H1 (cell line): ENCODE data around the gene GSG1L. TPM values are rescaled to one million over a fixed set of nuclear protein-coding genes. Genes with fewer than 3 reads are reported as not detected.

Experiments used
- CTCF ChIA-PET: fragments of 300-600 bp; sonication (Branson Sonifier 250); formaldehyde crosslinking; loops from one replicate; lab custom pipeline; 2021; ENCODE audit not compliant: partially characterized antibody; lab: Charles Lee
- POLR2A ChIA-PET: fragments of 300-600 bp; sonication (Branson Sonifier 250); formaldehyde crosslinking; loops from one replicate; lab custom pipeline; 2021; ENCODE audit warnings: inconsistent platforms; ENCODE audit not compliant: partially characterized antibody; lab: Charles Lee
- DNase-seq, 2 experiments: peaks; one replicate each; pipeline versions ENCODE4 v3.0.0 to v3.0.0-alpha.2; 2010 to 2022; ENCODE audit warnings: low spot score in 2 of 2, low read depth in 1 of 2, mixed read lengths in 1 of 2
- FAIRE-seq: peaks from 2 replicates; lab custom pipeline; 2011; peaks lifted over from hg19 to GRCh38; lab: Jason Lieb, UNC
- H2AFZ ChIP-seq: 2 replicates; pipeline ENCODE4 v1.8.1; 2012; ENCODE audit warnings: low read length, inconsistent platforms
- H2AK5ac ChIP-seq: 2 replicates; pipeline ENCODE4 v1.6.1; 2013; ENCODE audit warnings: low read depth, low read length
- H2BK120ac ChIP-seq: replicated peaks from 2 replicates; pipeline ENCODE3; 2013; ENCODE audit warnings: low read depth, low read length, inconsistent platforms
- H2BK12ac ChIP-seq: 2 replicates; pipeline ENCODE4 v1.6.1; 2013; ENCODE audit warnings: low read depth, low read length
- H2BK15ac ChIP-seq: 2 replicates; pipeline ENCODE4 v1.6.1; 2013; ENCODE audit warnings: low read length
- H2BK20ac ChIP-seq: 2 replicates; pipeline ENCODE4 v1.6.1; 2013; ENCODE audit warnings: low read length
- H2BK5ac ChIP-seq: 2 replicates; pipeline ENCODE4 v1.6.1; 2013; ENCODE audit warnings: low read depth, low read length
- H3K14ac ChIP-seq: 2 replicates; pipeline ENCODE4 v1.6.1; 2013; ENCODE audit warnings: inconsistent platforms; ENCODE audit not compliant: insufficient read length
- H3K18ac ChIP-seq: 2 replicates; pipeline ENCODE4 v1.6.1; 2013; ENCODE audit warnings: low read length; ENCODE audit errors: extremely low read depth
- H3K23ac ChIP-seq: 2 replicates; pipeline ENCODE4 v1.6.1; 2013; ENCODE audit warnings: inconsistent platforms; ENCODE audit not compliant: insufficient read length
- H3K23me2 ChIP-seq: 2 replicates; pipeline ENCODE4 v1.6.1; 2013; ENCODE audit warnings: low read depth, low read length
- H3K27ac ChIP-seq: 2 replicates; pipeline ENCODE4 v1.6.1; 2011; ENCODE audit warnings: low read depth, low read length, inconsistent platforms
- H3K27me3 ChIP-seq, 4 experiments: replicated peaks in 1 of 4; 1 replicate in 1 of 4; 2 replicates in 3 of 4; pipeline versions ENCODE4 v1.6.1 to v1.8.1; 2011 to 2013; ENCODE audit warnings: low read length in 3 of 4, mild to moderate bottlenecking in 3 of 4, inconsistent platforms in 2 of 4, mixed read lengths in 2 of 4, moderate library complexity in 1 of 4; ENCODE audit not compliant: control insufficient read depth in 3 of 4, insufficient read depth in 3 of 4; ENCODE audit errors: extremely low read depth in 1 of 4
- H3K36me3 ChIP-seq, 4 experiments: 2 replicates each; pipeline versions ENCODE4 v1.6.1 to v1.8.1; 2011 to 2013; ENCODE audit warnings: mild to moderate bottlenecking in 4 of 4, low read length in 3 of 4, moderate library complexity in 2 of 4, control low read depth in 1 of 4, inconsistent platforms in 1 of 4; ENCODE audit not compliant: insufficient read depth in 4 of 4, control insufficient read depth in 2 of 4
- H3K4ac ChIP-seq: replicated peaks from 2 replicates; pipeline ENCODE3; 2013; ENCODE audit warnings: low read length, low read depth, mixed read lengths, inconsistent platforms; ENCODE audit not compliant: insufficient read length
- H3K4me1 ChIP-seq, 4 experiments: replicated peaks in 1 of 4; 1 replicate in 1 of 4; 2 replicates in 3 of 4; pipeline versions ENCODE4 v1.6.1 to v1.8.1; 2011 to 2013; ENCODE audit warnings: low read length in 3 of 4, inconsistent platforms in 2 of 4, mixed read lengths in 1 of 4; ENCODE audit not compliant: insufficient read depth in 4 of 4, control insufficient read depth in 3 of 4
- H3K4me2 ChIP-seq, 2 experiments: 2 replicates each; pipeline versions ENCODE4 v1.6.1 to v1.8.1; 2011 to 2013; ENCODE audit warnings: low read depth in 2 of 2, low read length in 2 of 2, control low read depth in 1 of 2, inconsistent platforms in 1 of 2, mild to moderate bottlenecking in 1 of 2; ENCODE audit not compliant: insufficient read depth in 1 of 2
- H3K4me3 ChIP-seq, 4 experiments: fragments of 200-600, 300-600 bp in 1 of 4; sonication (generic), shearing (Covaris generic), sonication (Bioruptor Twin) in 1 of 4; 2 replicates each; pipeline versions ENCODE4 v1.5.1 to v1.8.1; 2011 to 2016; ENCODE audit warnings: low read length in 4 of 4, low read depth in 3 of 4, control low read depth in 2 of 4, inconsistent platforms in 2 of 4, mild to moderate bottlenecking in 2 of 4, mixed read lengths in 1 of 4, moderate library complexity in 1 of 4; ENCODE audit not compliant: insufficient read depth in 2 of 4; ENCODE audit errors: extremely low read depth in 1 of 4
- H3K56ac ChIP-seq: replicated peaks from 2 replicates; pipeline ENCODE3; 2013; ENCODE audit warnings: low read depth, mild to moderate bottlenecking, mixed read lengths, low read length, inconsistent platforms; ENCODE audit not compliant: insufficient read length
- H3K79me1 ChIP-seq: 2 replicates; pipeline ENCODE4 v1.6.1; 2013; ENCODE audit warnings: low read depth, low read length, control low read depth
- H3K79me2 ChIP-seq, 2 experiments: 2 replicates each; pipeline versions ENCODE4 v1.6.1 to v1.8.1; 2012 to 2013; ENCODE audit warnings: low read length in 2 of 2, mild to moderate bottlenecking in 2 of 2, inconsistent platforms in 1 of 2; ENCODE audit not compliant: insufficient read depth in 2 of 2, control insufficient read depth in 1 of 2
- H3K9ac ChIP-seq, 4 experiments: replicated peaks in 1 of 4; 1 replicate in 1 of 4; 2 replicates in 3 of 4; pipeline versions ENCODE4 v1.6.1 to v1.8.1; 2011 to 2013; ENCODE audit warnings: low read depth in 3 of 4, low read length in 3 of 4, control low read depth in 2 of 4, mild to moderate bottlenecking in 2 of 4, moderate library complexity in 2 of 4, inconsistent platforms in 1 of 4; ENCODE audit errors: extremely low read depth in 1 of 4
- H3K9me3 ChIP-seq, 2 experiments: 2 replicates each; pipeline versions ENCODE4 v1.6.1 to v1.8.1; 2012 to 2013; ENCODE audit warnings: mild to moderate bottlenecking in 2 of 2, moderate library complexity in 2 of 2, control low read depth in 1 of 2, inconsistent platforms in 1 of 2, low read depth in 1 of 2, low read length in 1 of 2, mixed read lengths in 1 of 2; ENCODE audit not compliant: insufficient read depth in 2 of 2
- H4K20me1 ChIP-seq, 2 experiments: replicated peaks in 1 of 2; 2 replicates each; pipeline versions ENCODE3 to v1.8.1; 2011 to 2013; ENCODE audit warnings: inconsistent platforms in 2 of 2, low read length in 2 of 2, mild to moderate bottlenecking in 1 of 2; ENCODE audit not compliant: insufficient read depth in 2 of 2, control insufficient read depth in 1 of 2
- H4K5ac ChIP-seq: 2 replicates; pipeline ENCODE4 v1.6.1; 2013; ENCODE audit warnings: low read length, low read depth, mixed read lengths, inconsistent platforms; ENCODE audit not compliant: insufficient read length
- H4K8ac ChIP-seq: 2 replicates; pipeline ENCODE4 v1.8.0; 2013; ENCODE audit warnings: mild to moderate bottlenecking, moderate library complexity, low read length, inconsistent platforms; ENCODE audit not compliant: insufficient read depth; ENCODE audit errors: extremely low read depth
- H4K91ac ChIP-seq: replicated peaks from 2 replicates; pipeline ENCODE3; 2013; ENCODE audit warnings: low read length, mixed read lengths, inconsistent platforms; ENCODE audit not compliant: insufficient read length
- BACH1 ChIP-seq: IDR thresholded peaks from 2 replicates; pipeline ENCODE4 v1.6.1; 2012; ENCODE audit warnings: low read length, improper control_type of control experiment
- FOSL1 ChIP-seq: IDR thresholded peaks from 2 replicates; pipeline ENCODE4 v1.6.1; 2011; ENCODE audit warnings: mild to moderate bottlenecking, low read depth, low read length, moderate library complexity; ENCODE audit not compliant: insufficient read depth
- HDAC2 ChIP-seq, 2 experiments: fragments of 300-600 bp in 1 of 2; sonication (generic) in 1 of 2; IDR thresholded peaks; 2 replicates each; pipeline ENCODE4 v1.6.1; 2011 to 2012; ENCODE audit warnings: low read depth in 2 of 2, low read length in 2 of 2, mild to moderate bottlenecking in 2 of 2, moderate library complexity in 2 of 2, borderline replicate concordance in 1 of 2, inconsistent platforms in 1 of 2
- HDAC6 ChIP-seq: IDR thresholded peaks from one replicate; pipeline ENCODE4 v1.7.1; 2012; ENCODE audit warnings: low read depth, mild to moderate bottlenecking, inconsistent platforms, low read length, moderate library complexity
- POU5F1 ChIP-seq: IDR thresholded peaks from 2 replicates; pipeline ENCODE4 v1.6.1; 2011; ENCODE audit warnings: low read depth, mild to moderate bottlenecking, low read length, moderate library complexity
- RNF2 ChIP-seq: fragments of 200-900, 300-1000 bp; sonication (generic); IDR thresholded peaks from 2 replicates; pipeline ENCODE4 v1.7.1; 2016; ENCODE audit warnings: borderline replicate concordance, low read depth, mild to moderate bottlenecking, antibody characterized with exemption, low read length; ENCODE audit not compliant: poor library complexity, severe bottlenecking; ENCODE audit errors: missing control alignments
- SAP30 ChIP-seq: fragments of 300-600 bp; sonication (generic); IDR thresholded peaks from 2 replicates; pipeline ENCODE4 v1.7.1; 2012; ENCODE audit warnings: low read length, moderate library complexity, mild to moderate bottlenecking, inconsistent platforms; ENCODE audit not compliant: insufficient read depth, insufficient replicate concordance
- SIN3A ChIP-seq, 2 experiments: IDR thresholded peaks in 1 of 2; conservative IDR thresholded peaks in 1 of 2; 2 replicates each; pipeline ENCODE4 v1.6.1; 2011 to 2012; ENCODE audit warnings: low read length in 2 of 2, improper control_type of control experiment in 1 of 2, low read depth in 1 of 2, mild to moderate bottlenecking in 1 of 2
- SP4 ChIP-seq: IDR thresholded peaks from 2 replicates; pipeline ENCODE4 v1.6.1; 2012; ENCODE audit warnings: low read length, inconsistent platforms
- SRF ChIP-seq: IDR thresholded peaks from 2 replicates; pipeline ENCODE4 v1.6.1; 2011; ENCODE audit warnings: mild to moderate bottlenecking, low read depth, low read length, moderate library complexity
- WGBS, 2 experiments: shearing (Covaris generic) in 1 of 2; methylation state at CpG; one replicate each; pipeline versions ENCODE4 v1.1.6 to v1.1.7; 2013 to 2015; ENCODE audit warnings: low lambda C conversion rate in 2 of 2, mixed read lengths in 2 of 2, inconsistent platforms in 1 of 2, low coverage in 1 of 2, missing lambda C conversion rate in 1 of 2; ENCODE audit not compliant: insufficient replicate concordance in 2 of 2, insufficient coverage in 1 of 2, insufficient read length in 1 of 2; ENCODE audit errors: extremely low coverage in 1 of 2, missing lambda C conversion rate in 1 of 2; 5-methylcytosine and 5-hydroxymethylcytosine counted together
- polyA plus RNA-seq, 7 experiments: library from polyadenylated mRNA; depleted of rRNA in 3 of 7; stranded (reverse) in 5 of 7; unstranded in 2 of 7; fragments of >200 nt in 5 of 7; fragments of 200-250 nt in 2 of 7; gene quantifications; 1 replicate in 5 of 7; 2 replicates in 1 of 7; 4 replicates in 1 of 7; pipeline versions ENCODE4 v1.2.1 to v1.2.3, GENCODE V29; 2011 to 2013; ENCODE audit warnings: missing spikeins in 2 of 7, mixed read lengths in 2 of 7
- total RNA-seq: library from RNA; stranded (reverse); fragmentation: NEBNext Ultra II Directional; extraction: Animal tissue kit (Norgen Biotek cat#: 25700); gene quantifications from 2 replicates; pipeline ENCODE4 v1.2.1, GENCODE V29; 2021
- TF ChIP-seq, protein P1 (sequence below): IDR thresholded peaks from 2 replicates; pipeline ENCODE4 v1.6.1; 2012; ENCODE audit warnings: low read length, inconsistent platforms

GSG1L gene
- total and polyA plus RNA-seq, 2 of the 8 experiments (the other 6 are each of a cell fraction or from before 2014, with no cell fraction given): 0.71 to 1.1 TPM

DNA sequence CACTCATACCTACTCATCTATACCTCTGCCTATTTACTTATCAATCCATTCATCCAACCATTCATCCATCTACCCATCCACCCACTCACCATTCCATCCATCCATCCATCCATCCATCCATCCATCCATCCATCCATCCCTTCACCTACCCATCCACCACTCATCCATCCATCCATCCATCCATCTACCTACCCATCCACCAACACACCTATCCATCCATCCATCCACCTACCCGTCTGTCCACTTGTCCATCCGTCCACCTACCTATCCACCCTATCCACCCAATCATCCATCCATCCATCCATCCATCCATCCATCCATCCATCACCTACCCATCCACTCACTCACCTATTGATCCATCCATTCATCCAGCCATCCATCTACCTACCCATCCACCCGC lies 235.7 kb downstream of the GSG1L start:
- 46% methylated on average over 3 of the region's 3 CpGs; no CpG with 5 or more reads in 1 of the 2 experiments for WGBS, 2 experiments
- no peaks in the 10 kb centered on the region; a peak in 1 of 7 replicates for H3K4me1 ChIP-seq
- no peaks in the 10 kb centered on the region for H3K79me1 ChIP-seq
- DNase-seq (no peak), FAIRE-seq (no peak)
- H2AFZ ChIP-seq: no peak overlapping the region
- H3K14ac ChIP-seq: no peak overlapping the region
- H4K20me1 ChIP-seq: peaks cover 0 to 3% of the 10 kb centered on the region in 2 experiments
- H4K8ac ChIP-seq: no peak overlapping the region
- H3K27me3 ChIP-seq: no peaks in the 10 kb centered on the region
- no peak overlapping the region for H2BK5ac ChIP-seq
- H4K91ac ChIP-seq: no peak overlapping the region
- no peaks in the 10 kb centered on the region for H3K36me3 ChIP-seq
- H3K4me3 ChIP-seq: no peak overlapping the region
- H3K27ac ChIP-seq: no peak overlapping the region
- H2BK20ac ChIP-seq: no peak overlapping the region
- H3K9me3 ChIP-seq: peaks cover 5 to 10% of the 10 kb centered on the region in 2 experiments; a peak in 2 of 4 replicates
- peaks cover 7% of the 10 kb centered on the region; the same call in 1 of the 2 replicates for H3K23me2 ChIP-seq
- H2BK12ac ChIP-seq: no peak overlapping the region
- ChIA-PET POLR2A (no interaction called here), CTCF (interaction anchor here (0.5 to 2.8 kb wide), 4 partner anchors 32 to 137 kb away, joined by 3 to 10 read pairs (median 3); no protein-coding TSS in a partner anchor)
- H4K5ac ChIP-seq: no peak overlapping the region
- no peak overlapping the region for H3K4ac ChIP-seq
- peak overlapping the region; percentile 63 for H3K56ac ChIP-seq
- H2BK120ac ChIP-seq: no peak overlapping the region
- no peak overlapping the region for H3K18ac ChIP-seq
- H2AK5ac ChIP-seq: no peak overlapping the region
- no peak overlapping the region for H2BK15ac ChIP-seq
- H3K4me2 ChIP-seq: no peak overlapping the region
- no peak overlapping the region for H3K23ac ChIP-seq
- H3K9ac ChIP-seq: no peak overlapping the region
- H3K79me2 ChIP-seq: no peaks in the 10 kb centered on the region
- no peak for TF ChIP-seq SRF
- no peak for TF ChIP-seq FOSL1
- TF ChIP-seq BACH1: no peak
- no peak for TF ChIP-seq RNF2
- TF ChIP-seq, protein P1, sequence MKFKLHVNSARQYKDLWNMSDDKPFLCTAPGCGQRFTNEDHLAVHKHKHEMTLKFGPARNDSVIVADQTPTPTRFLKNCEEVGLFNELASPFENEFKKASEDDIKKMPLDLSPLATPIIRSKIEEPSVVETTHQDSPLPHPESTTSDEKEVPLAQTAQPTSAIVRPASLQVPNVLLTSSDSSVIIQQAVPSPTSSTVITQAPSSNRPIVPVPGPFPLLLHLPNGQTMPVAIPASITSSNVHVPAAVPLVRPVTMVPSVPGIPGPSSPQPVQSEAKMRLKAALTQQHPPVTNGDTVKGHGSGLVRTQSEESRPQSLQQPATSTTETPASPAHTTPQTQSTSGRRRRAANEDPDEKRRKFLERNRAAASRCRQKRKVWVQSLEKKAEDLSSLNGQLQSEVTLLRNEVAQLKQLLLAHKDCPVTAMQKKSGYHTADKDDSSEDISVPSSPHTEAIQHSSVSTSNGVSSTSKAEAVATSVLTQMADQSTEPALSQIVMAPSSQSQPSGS: no peak
- TF ChIP-seq HDAC6: no peak
- no peak for TF ChIP-seq HDAC2 (IDR thresholded peaks at IDR 0.05; ENCODE audit: borderline replicate concordance in 1 of 2, low read depth in 2 of 2, low read length in 2 of 2)
- no peak for TF ChIP-seq SP4
- TF ChIP-seq SAP30: no peak
- TF ChIP-seq SIN3A (conservative IDR thresholded peaks at IDR 0.05 in 1 of 2, IDR thresholded peaks at IDR 0.05 in 1 of 2; ENCODE audit: low read depth in 1 of 2, low read length in 2 of 2): no peak
- TF ChIP-seq POU5F1: no peak
